ENCODE results near the gene MAP2K7. TPM values are rescaled to one million over a fixed set of nuclear protein-coding genes. Genes with fewer than 3 reads are reported as not detected.
"Not testable (repeated sequence)": the region's sequence is repeated elsewhere in the genome, so short reads cannot be mapped to it uniquely, and the experiment has no call there.

MAP2K7 gene
- total RNA-seq, 1 donor from 2014 or later: 55.6 TPM

DNA sequence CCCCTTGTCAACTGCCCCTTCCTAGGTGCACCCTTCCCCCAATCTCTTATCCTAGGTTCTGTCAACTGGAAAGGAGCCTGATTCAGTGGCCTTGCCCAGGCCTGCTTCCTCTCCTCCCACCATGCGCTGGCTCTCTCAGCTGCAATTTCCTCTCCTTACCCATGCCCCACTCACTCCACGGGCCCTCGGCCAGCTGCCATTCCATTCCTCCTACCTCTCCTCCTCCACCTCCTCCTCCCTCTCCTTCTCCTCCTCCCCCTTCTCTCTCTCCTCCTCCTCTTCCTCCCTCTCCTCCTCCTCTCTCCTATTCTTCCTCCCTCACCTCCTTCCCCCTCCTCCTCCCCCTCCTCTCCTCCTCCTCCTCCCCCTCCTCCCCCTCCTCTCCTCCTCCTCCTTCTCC lies 49.4 kb downstream of the MAP2K7 start:
- no peaks in the 10 kb centered on the region for H3K36me3 Mint-ChIP-seq
- DNase-seq (ENCODE audit: low spot score in 2 of 2, unreplicated experiment in 2 of 2): no peak
- no peaks in the 10 kb centered on the region for H3K9me3 Mint-ChIP-seq
- no peaks in the 10 kb centered on the region for H3K27me3 Mint-ChIP-seq (ENCODE audit: low read depth)
- H3K4me1 Mint-ChIP-seq: peaks cover 2% of the 10 kb centered on the region
- H3K4me3 Mint-ChIP-seq: no peak overlapping the region
- TF ChIP-seq, protein P1, sequence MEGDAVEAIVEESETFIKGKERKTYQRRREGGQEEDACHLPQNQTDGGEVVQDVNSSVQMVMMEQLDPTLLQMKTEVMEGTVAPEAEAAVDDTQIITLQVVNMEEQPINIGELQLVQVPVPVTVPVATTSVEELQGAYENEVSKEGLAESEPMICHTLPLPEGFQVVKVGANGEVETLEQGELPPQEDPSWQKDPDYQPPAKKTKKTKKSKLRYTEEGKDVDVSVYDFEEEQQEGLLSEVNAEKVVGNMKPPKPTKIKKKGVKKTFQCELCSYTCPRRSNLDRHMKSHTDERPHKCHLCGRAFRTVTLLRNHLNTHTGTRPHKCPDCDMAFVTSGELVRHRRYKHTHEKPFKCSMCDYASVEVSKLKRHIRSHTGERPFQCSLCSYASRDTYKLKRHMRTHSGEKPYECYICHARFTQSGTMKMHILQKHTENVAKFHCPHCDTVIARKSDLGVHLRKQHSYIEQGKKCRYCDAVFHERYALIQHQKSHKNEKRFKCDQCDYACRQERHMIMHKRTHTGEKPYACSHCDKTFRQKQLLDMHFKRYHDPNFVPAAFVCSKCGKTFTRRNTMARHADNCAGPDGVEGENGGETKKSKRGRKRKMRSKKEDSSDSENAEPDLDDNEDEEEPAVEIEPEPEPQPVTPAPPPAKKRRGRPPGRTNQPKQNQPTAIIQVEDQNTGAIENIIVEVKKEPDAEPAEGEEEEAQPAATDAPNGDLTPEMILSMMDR (IDR thresholded peaks at IDR 0.05; ENCODE audit: unreplicated experiment): no peak
- peak overlapping the region; percentile 34 for H3K27ac Mint-ChIP-seq

DNA sequence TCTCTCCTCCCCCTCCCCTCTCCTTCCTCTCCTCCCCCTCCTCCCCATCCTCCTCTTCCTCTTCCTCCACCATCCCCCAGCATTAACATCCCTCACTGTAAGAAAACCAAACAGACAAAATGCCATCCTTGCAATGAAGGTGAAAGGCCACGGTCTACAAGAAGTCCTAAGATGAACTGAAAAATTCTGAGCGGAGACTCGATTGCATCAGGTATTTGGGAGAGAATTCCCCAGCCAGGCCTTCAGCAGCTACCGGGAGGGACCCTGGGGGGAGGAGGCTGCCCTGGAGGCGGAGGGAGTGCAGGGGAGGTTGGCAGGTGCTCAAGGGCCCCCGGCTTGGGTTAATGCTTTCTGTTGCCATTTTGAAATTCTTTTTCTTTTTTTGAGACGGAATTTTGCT lies 49.9 kb downstream of the MAP2K7 start:
- H3K27ac Mint-ChIP-seq: no peak overlapping the region
- H3K4me1 Mint-ChIP-seq: peaks cover 2% of the 10 kb centered on the region
- no peaks in the 10 kb centered on the region for H3K27me3 Mint-ChIP-seq (ENCODE audit: low read depth)
- peaks cover 2% of the 10 kb centered on the region for H3K36me3 Mint-ChIP-seq
- DNase-seq (ENCODE audit: low spot score in 2 of 2, unreplicated experiment in 2 of 2): no peak
- H3K9me3 Mint-ChIP-seq: no peaks in the 10 kb centered on the region
- H3K4me3 Mint-ChIP-seq: no peak overlapping the region
- TF ChIP-seq, protein P1 (IDR thresholded peaks at IDR 0.05; ENCODE audit: unreplicated experiment): no peak

DNA sequence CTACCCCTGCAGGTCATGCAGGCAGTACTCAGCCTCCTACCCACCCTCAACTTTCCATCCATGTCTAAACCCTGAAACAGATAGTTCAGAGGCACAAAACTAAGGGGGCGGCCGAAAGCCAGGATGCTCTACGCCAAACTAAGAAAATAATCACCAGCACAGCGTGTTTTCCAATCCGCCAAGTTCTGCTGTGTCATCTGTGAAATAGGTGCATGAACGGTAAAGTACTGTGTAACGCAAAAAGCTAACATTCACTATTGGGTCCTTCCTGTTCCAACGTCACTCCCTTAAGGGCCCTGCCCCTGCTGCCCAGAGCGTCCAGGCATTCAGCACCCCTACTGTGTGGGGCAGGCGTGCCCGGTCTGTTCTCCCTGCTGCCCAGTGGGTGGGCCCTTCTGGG lies 52.0 kb downstream of the MAP2K7 start:
- TF ChIP-seq, protein P1 (IDR thresholded peaks at IDR 0.05; ENCODE audit: unreplicated experiment): no peak
- Mint-ChIP-seq H3K4me1 (peaks cover 2% of the 10 kb centered on the region), H3K27ac (no peak overlapping the region), H3K36me3 (peaks cover 4% of the 10 kb centered on the region), H3K4me3 (no peak overlapping the region), H3K9me3 (no peaks in the 10 kb centered on the region), H3K27me3 (ENCODE audit: low read depth) (no peaks in the 10 kb centered on the region)
- no peak for DNase-seq (ENCODE audit: low spot score in 2 of 2, unreplicated experiment in 2 of 2)

DNA sequence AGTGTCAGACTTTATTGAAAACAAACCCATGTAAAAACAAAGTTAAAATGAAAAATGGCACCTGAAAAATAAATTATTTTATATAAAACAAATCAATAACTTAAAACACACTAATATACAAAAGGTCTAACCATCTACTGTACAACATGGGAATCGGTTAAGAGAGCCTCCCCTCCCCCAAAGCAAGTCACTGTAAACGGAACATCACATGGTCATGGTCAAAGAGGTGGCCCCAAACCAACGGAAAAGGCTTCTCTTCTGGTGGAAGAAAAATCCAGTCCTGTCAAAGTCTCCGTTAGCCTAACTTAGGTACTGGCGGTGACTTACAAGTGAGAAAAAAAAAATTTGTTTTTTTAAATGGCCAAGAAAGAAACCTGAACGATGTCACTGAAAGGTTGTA lies 55.5 kb downstream of the MAP2K7 start:
- no peak overlapping the region for H3K27ac Mint-ChIP-seq
- no peaks in the 10 kb centered on the region for H3K4me1 Mint-ChIP-seq
- DNase-seq (ENCODE audit: low spot score in 2 of 2, unreplicated experiment in 2 of 2): no peak
- H3K9me3 Mint-ChIP-seq: no peaks in the 10 kb centered on the region
- H3K4me3 Mint-ChIP-seq: no peak overlapping the region
- TF ChIP-seq, protein P1 (IDR thresholded peaks at IDR 0.05; ENCODE audit: unreplicated experiment): no peak
- peaks cover 11% of the 10 kb centered on the region for H3K36me3 Mint-ChIP-seq
- H3K27me3 Mint-ChIP-seq (ENCODE audit: low read depth): no peaks in the 10 kb centered on the region

DNA sequence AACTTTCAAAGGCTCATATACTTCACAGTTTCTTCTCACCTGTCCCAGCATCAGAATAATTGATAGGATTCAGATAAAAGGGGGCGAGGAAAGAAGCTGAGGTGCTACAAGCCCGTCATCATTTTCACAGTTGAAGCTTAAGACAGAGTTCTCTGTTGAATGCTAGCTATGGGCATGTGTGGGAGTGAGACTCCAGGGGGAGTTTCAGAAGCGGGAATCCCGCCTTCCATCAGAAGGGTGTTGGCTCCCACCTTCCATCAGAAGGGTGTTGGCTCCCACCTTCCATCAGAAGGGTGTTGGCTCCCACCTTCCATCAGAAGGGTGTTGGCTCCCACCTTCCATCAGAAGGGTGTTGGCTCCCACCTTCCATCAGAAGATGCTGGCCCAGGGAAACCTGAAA lies 57.4 kb downstream of the MAP2K7 start:
- not testable (repeated sequence) for H3K27me3 Mint-ChIP-seq (ENCODE audit: low read depth); H3K9me3 Mint-ChIP-seq; DNase-seq (ENCODE audit: low spot score in 2 of 2, unreplicated experiment in 2 of 2); H3K27ac Mint-ChIP-seq; H3K4me3 Mint-ChIP-seq; H3K4me1 Mint-ChIP-seq
- peaks cover 16% of the 10 kb centered on the region for H3K36me3 Mint-ChIP-seq

DNA sequence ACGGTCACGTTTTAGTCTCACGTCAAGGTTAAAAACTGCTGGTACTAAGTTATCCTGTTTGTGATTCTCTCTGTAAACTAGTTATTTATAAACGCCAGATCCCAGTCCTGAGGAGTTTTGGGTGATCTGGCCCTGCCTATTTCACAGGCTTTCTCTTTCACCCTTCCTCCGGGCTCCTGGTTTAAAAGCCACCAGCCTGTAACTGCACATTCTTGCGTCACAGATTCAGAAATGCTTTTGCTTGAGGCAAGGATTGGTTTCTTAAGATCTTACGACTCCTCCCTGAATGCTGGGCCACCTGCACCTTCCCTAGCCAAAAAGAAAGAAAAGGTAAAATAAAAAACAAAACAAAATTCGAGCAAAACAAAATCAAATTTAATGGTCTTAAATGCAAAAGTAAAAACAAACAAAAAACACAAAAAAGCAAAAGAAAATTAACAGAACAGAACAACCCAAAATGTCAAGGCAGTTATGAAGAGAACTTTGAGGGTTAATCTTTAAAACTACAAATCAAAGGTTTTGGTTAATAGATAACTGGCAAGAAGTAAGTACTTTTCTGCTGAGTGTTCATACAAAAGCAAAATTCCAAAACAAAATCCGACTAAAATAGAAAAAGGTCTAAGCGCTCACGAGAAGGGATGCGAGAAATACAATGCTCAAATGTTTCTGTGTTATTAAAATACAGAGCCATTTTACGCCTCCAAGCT lies 58.4 kb downstream of the MAP2K7 start:
- Mint-ChIP-seq H3K4me1 (peaks cover 5% of the 10 kb centered on the region), H3K27me3 (ENCODE audit: low read depth) (no peaks in the 10 kb centered on the region), H3K27ac (no peak overlapping the region), H3K4me3 (no peak overlapping the region), H3K9me3 (no peaks in the 10 kb centered on the region), H3K36me3 (peaks cover 19% of the 10 kb centered on the region)
- DNase-seq (ENCODE audit: low spot score in 2 of 2, unreplicated experiment in 2 of 2): no peak
- TF ChIP-seq, protein P1 (IDR thresholded peaks at IDR 0.05; ENCODE audit: unreplicated experiment): no peak

All from mesothelial cell of epicardium (in vitro differentiated cells).